PC-9 (cell line): ENCODE measurements around the gene PLEKHA6.

Experiments used
- CTCF ChIP-seq: fragments of 200-600 bp; sonication (generic); conservative IDR thresholded peaks from 2 replicates; pipeline ENCODE4 v1.6.1; 2017; ENCODE audit warnings: mixed run types, antibody characterized with exemption, mild to moderate bottlenecking, moderate library complexity
- EZH2 ChIP-seq: fragments of 200-600 bp; sonication (generic); IDR thresholded peaks from 2 replicates; pipeline ENCODE4 v1.8.0; 2017; ENCODE audit warnings: antibody characterized with exemption, low read depth

- TF ChIP-seq CTCF, result no peak
- no peak for TF ChIP-seq EZH2
These were observed 184.8 kb downstream of the PLEKHA6 start for GRCh38 chr1:204174958-204175357.
